ENCODE data around the gene C19orf81. TPM values are rescaled to one million over a fixed set of nuclear protein-coding genes. Genes with fewer than 3 reads are reported as not detected.

C19orf81 gene
- total RNA-seq, 1 experiment from 2014 or later = 22.4 TPM

DNA sequence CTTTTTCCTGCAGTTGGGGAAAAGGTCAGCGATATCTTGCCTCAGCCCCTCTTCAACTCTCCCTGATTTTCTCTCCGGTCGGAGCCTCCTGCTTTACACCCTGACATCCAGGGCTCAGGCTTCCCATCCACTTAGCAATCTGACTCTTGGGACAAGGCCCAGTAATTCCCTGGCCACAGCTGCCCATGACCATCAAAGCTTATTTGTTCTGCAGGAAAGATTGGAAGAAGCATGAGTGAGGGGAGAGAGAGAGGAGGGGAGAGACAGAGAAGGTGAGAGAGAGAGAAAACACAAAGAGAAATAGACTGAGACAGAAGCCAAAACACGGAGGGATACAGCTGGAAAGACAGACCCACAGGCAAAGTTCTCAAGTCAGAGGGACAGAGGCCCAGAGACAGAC lies 23.2 kb upstream of the C19orf81 start (continued):
- no peak for TF ChIP-seq NFYB (CRISPR knock-in tag; conservative IDR thresholded peaks at IDR 0.05; ENCODE audit: low read depth)
- TF ChIP-seq ZBTB21 (CRISPR knock-in tag; IDR thresholded peaks at IDR 0.05; ENCODE audit: borderline replicate concordance) = no peak
- no peak for TF ChIP-seq ETV6 (CRISPR knock-in tag; IDR thresholded peaks at IDR 0.05)
- no peak for TF ChIP-seq MXD4 (CRISPR knock-in tag; IDR thresholded peaks at IDR 0.05; ENCODE audit: borderline replicate concordance)
- TF ChIP-seq RORB (CRISPR knock-in tag; IDR thresholded peaks at IDR 0.05) = no peak
- no peak for TF ChIP-seq ZNF423 (CRISPR knock-in tag; IDR thresholded peaks at IDR 0.05)
- TF ChIP-seq SOX15 (CRISPR knock-in tag; IDR thresholded peaks at IDR 0.05) = no peak
- TF ChIP-seq ZNF425 (CRISPR knock-in tag; conservative IDR thresholded peaks at IDR 0.05) = no peak
- no peak for TF ChIP-seq ZNF281 (CRISPR knock-in tag; IDR thresholded peaks at IDR 0.05)
- TF ChIP-seq ZNF532 (CRISPR knock-in tag; IDR thresholded peaks at IDR 0.05; ENCODE audit: borderline replicate concordance) = no peak
- no peak for TF ChIP-seq ZSCAN18 (CRISPR knock-in tag; IDR thresholded peaks at IDR 0.05)
- TF ChIP-seq, protein P1, sequence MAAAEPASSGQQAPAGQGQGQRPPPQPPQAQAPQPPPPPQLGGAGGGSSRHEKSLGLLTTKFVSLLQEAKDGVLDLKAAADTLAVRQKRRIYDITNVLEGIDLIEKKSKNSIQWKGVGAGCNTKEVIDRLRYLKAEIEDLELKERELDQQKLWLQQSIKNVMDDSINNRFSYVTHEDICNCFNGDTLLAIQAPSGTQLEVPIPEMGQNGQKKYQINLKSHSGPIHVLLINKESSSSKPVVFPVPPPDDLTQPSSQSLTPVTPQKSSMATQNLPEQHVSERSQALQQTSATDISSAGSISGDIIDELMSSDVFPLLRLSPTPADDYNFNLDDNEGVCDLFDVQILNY (CRISPR knock-in tag; IDR thresholded peaks at IDR 0.05) = no peak
- TF ChIP-seq NFATC4 (CRISPR knock-in tag; IDR thresholded peaks at IDR 0.05) = no peak
- TF ChIP-seq, protein P2, sequence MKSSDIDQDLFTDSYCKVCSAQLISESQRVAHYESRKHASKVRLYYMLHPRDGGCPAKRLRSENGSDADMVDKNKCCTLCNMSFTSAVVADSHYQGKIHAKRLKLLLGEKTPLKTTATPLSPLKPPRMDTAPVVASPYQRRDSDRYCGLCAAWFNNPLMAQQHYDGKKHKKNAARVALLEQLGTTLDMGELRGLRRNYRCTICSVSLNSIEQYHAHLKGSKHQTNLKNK (CRISPR knock-in tag; IDR thresholded peaks at IDR 0.05) = no peak

DNA sequence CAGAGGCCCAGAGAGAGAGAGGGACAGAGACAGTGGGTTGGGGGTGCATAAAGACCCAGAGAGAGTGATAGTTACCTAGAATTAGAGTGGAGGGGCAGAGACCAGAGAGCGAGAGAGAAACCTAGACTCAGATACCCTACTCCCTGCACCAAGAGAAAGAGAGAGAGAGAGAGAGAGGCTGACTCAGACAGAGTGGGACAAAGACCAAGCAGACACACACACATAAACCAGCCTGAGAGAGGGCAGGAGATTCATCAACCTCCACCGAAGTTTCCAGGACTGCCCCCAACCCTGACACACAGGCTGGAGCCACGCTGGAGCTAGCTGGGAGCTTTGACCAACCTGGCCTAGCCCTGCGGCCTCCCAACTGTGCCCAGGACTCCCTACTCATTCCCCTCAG lies 22.4 kb upstream of the C19orf81 start:
- TF ChIP-seq MLX (CRISPR knock-in tag; IDR thresholded peaks at IDR 0.05) (no peak), PRRX2 (CRISPR knock-in tag; IDR thresholded peaks at IDR 0.05) (no peak)
- TF ChIP-seq, protein P3, sequence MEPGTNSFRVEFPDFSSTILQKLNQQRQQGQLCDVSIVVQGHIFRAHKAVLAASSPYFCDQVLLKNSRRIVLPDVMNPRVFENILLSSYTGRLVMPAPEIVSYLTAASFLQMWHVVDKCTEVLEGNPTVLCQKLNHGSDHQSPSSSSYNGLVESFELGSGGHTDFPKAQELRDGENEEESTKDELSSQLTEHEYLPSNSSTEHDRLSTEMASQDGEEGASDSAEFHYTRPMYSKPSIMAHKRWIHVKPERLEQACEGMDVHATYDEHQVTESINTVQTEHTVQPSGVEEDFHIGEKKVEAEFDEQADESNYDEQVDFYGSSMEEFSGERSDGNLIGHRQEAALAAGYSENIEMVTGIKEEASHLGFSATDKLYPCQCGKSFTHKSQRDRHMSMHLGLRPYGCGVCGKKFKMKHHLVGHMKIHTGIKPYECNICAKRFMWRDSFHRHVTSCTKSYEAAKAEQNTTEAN (CRISPR knock-in tag; IDR thresholded peaks at IDR 0.05) = no peak
- no peaks in the 10 kb centered on the region for H3K4me1 Mint-ChIP-seq
- H3K36me3 Mint-ChIP-seq = no peaks in the 10 kb centered on the region
- peaks cover 2% of the 10 kb centered on the region; the same call in 1 of the 2 replicates for H3K27me3 Mint-ChIP-seq (ENCODE audit: low read depth)
- no peaks in the 10 kb centered on the region for H3K9me3 Mint-ChIP-seq
- CTCF ChIA-PET = interaction anchor here (0.5 to 1.3 kb wide), 2 partner anchors 21 to 157 kb away, joined by 3 to 6 read pairs; no protein-coding TSS in a partner anchor
- H3K27ac Mint-ChIP-seq = no peak overlapping the region
- no peak for ATAC-seq
- no peak for DNase-seq (ENCODE audit: low spot score)
- H3K4me3 Mint-ChIP-seq = no peak overlapping the region
- POLR2A ChIA-PET = no interaction called here
